ENCODE results near the gene ACSM3. TPM values are rescaled to one million over a fixed set of nuclear protein-coding genes. Genes with fewer than 3 reads are reported as not detected.

Gene ACSM3
- total and polyA plus RNA-seq, 2 experiments from 2014 or later: 5.7 to 8.7 TPM

- no peaks in the 10 kb centered on the region for H4K20me1 ChIP-seq (replicated peaks; ENCODE audit: insufficient read depth)
- no peak overlapping the region for H3K27ac ChIP-seq (ENCODE audit: low read depth)
- no peak overlapping the region for H3K4me2 ChIP-seq
- TF ChIP-seq ETS1 (IDR thresholded peaks at IDR 0.05): no peak
- TF ChIP-seq ZNF331 (CRISPR knock-in tag; IDR thresholded peaks at IDR 0.05; ENCODE audit: low read depth): no peak
- TF ChIP-seq JUNB (IDR thresholded peaks at IDR 0.05; ENCODE audit: unreplicated experiment): no peak
- TF ChIP-seq CREB1 (CRISPR knock-in tag; IDR thresholded peaks at IDR 0.05; ENCODE audit: low read depth): no peak
- TF ChIP-seq ZNF462 (CRISPR knock-in tag; IDR thresholded peaks at IDR 0.05): no peak
- no peak for TF ChIP-seq NANOG (IDR thresholded peaks at IDR 0.05; ENCODE audit: borderline replicate concordance)
- TF ChIP-seq EZH2 (IDR thresholded peaks at IDR 0.05; ENCODE audit: low read depth, unreplicated experiment): no peak
- no peak overlapping the region for H2AFZ ChIP-seq
- Mint-ChIP-seq H3K27ac (no peak overlapping the region), H3K27me3 (ENCODE audit: insufficient read depth, low read depth, poor library complexity) (no peaks in the 10 kb centered on the region), H3K9me3 (peaks cover under 1% of the 10 kb centered on the region; the same call in 1 of the 3 replicates), H3K4me3 (no peak overlapping the region), H3K4me1 (peaks cover 5% of the 10 kb centered on the region; the same call in 2 of the 3 replicates), H3K36me3 (ENCODE audit: low read depth) (no peaks in the 10 kb centered on the region)
- H3K9me2 ChIP-seq (ENCODE audit: insufficient read depth): no peaks in the 10 kb centered on the region
- no peaks in the 10 kb centered on the region for H3K27me3 ChIP-seq (ENCODE audit: insufficient read depth)
- H3K4me1 ChIP-seq (ENCODE audit: insufficient read depth): no peaks in the 10 kb centered on the region
- DNase-seq (ENCODE audit: low spot score): no peak
- no peak overlapping the region for H3K4me3 ChIP-seq
- no peaks in the 10 kb centered on the region for H3F3A ChIP-seq (replicated peaks; ENCODE audit: low read depth)
- no peaks in the 10 kb centered on the region for H3K36me3 ChIP-seq (ENCODE audit: insufficient read depth)
- H3K79me2 ChIP-seq (replicated peaks; ENCODE audit: insufficient read depth): no peaks in the 10 kb centered on the region
- ATAC-seq: no peak
Measured at GRCh38 chr16:20767577-20767976, 3.8 kb downstream of the ACSM3 start.
